SK-N-SH treated with all-trans-retinoic acid at 6 μM for 48 hours (cell line): ENCODE results near the gene NAA60.

Experiments used
- ATAC-seq: fragments of 200-7000 bp; cut with Tn5 transposase; 3 replicates; pipeline ENCODE4 v1.9.1; 2020; ENCODE audit warnings: mild to moderate bottlenecking, moderate library complexity
- ARNTL ChIP-seq: fragments of 450-650 bp; formaldehyde crosslinking; IDR thresholded peaks from 2 replicates; pipeline ENCODE4 v1.5.0; 2020; ENCODE audit warnings: low read depth, mild to moderate bottlenecking, moderate library complexity, borderline replicate concordance
- BACH2 ChIP-seq: fragments of 250-450 bp; sonication (Bioruptor Pico); IDR thresholded peaks from 2 replicates; pipeline ENCODE4 v1.9.0; 2021; ENCODE audit warnings: mild to moderate bottlenecking, borderline replicate concordance
- CREB5 ChIP-seq: fragments of 250-450 bp; sonication (Bioruptor Pico); IDR thresholded peaks from 2 replicates; pipeline ENCODE4 v1.5.1; 2020; ENCODE audit warnings: low read depth, mild to moderate bottlenecking, moderate library complexity
- CSDC2 ChIP-seq: fragments of 250-450 bp; sonication (Bioruptor Pico); IDR thresholded peaks from 2 replicates; pipeline ENCODE4 v1.5.0; 2020; ENCODE audit warnings: mild to moderate bottlenecking, moderate library complexity
- CSRNP3 ChIP-seq: fragments of 250-450 bp; sonication (Bioruptor Pico); IDR thresholded peaks from 2 replicates; pipeline ENCODE4 v1.5.1; 2021; ENCODE audit warnings: mild to moderate bottlenecking, moderate library complexity
- ESRRG ChIP-seq: fragments of 250-450 bp; sonication (Bioruptor Pico); IDR thresholded peaks from 2 replicates; pipeline ENCODE4 v1.6.1; 2021; ENCODE audit warnings: mild to moderate bottlenecking
- ISL1 ChIP-seq: fragments of 250-450 bp; sonication (Bioruptor Pico); IDR thresholded peaks from 2 replicates; pipeline ENCODE4 v2.1.2; 2022; ENCODE audit warnings: mild to moderate bottlenecking, moderate library complexity
- OSR1 ChIP-seq: fragments of 250-450 bp; sonication (Bioruptor Pico); IDR thresholded peaks from 2 replicates; pipeline ENCODE4 v1.8.0; 2022; ENCODE audit warnings: moderate library complexity, mild to moderate bottlenecking, inconsistent platforms
- POU6F1 ChIP-seq: fragments of 250-450 bp; sonication (Bioruptor Pico); IDR thresholded peaks from 2 replicates; pipeline ENCODE4 v1.8.0; 2021; ENCODE audit warnings: low read depth, mild to moderate bottlenecking, moderate library complexity, borderline replicate concordance
- PPARA ChIP-seq: fragments of 250-450 bp; sonication (Bioruptor Pico); IDR thresholded peaks from 2 replicates; pipeline ENCODE4 v1.5.0; 2020; ENCODE audit warnings: mild to moderate bottlenecking, borderline replicate concordance
- RARB ChIP-seq: fragments of 250-450 bp; sonication (Bioruptor Pico); IDR thresholded peaks from 2 replicates; pipeline ENCODE4 v1.8.0; 2021; ENCODE audit warnings: mild to moderate bottlenecking, moderate library complexity
- SNAI2 ChIP-seq: fragments of 250-450 bp; sonication (Bioruptor Pico); IDR thresholded peaks from 2 replicates; pipeline ENCODE4 v1.5.0; 2020; ENCODE audit warnings: mild to moderate bottlenecking, moderate library complexity
- TCF4 ChIP-seq: fragments of 250-450 bp; sonication (Bioruptor Pico); IDR thresholded peaks from 2 replicates; pipeline ENCODE4 v1.8.0; 2021; ENCODE audit warnings: mild to moderate bottlenecking, moderate library complexity, borderline replicate concordance
- TOX ChIP-seq: fragments of 250-450 bp; sonication (Bioruptor Pico); IDR thresholded peaks from 2 replicates; pipeline ENCODE4 v1.8.0; 2021; ENCODE audit warnings: mild to moderate bottlenecking, moderate library complexity, borderline replicate concordance
- ZC3H10 ChIP-seq: fragments of 250-450 bp; sonication (Bioruptor Pico); IDR thresholded peaks from 2 replicates; pipeline ENCODE4 v1.5.1; 2021; ENCODE audit warnings: mild to moderate bottlenecking, moderate library complexity
- ZFP3 ChIP-seq: fragments of 250-450 bp; sonication (Bioruptor Pico); IDR thresholded peaks from 2 replicates; pipeline ENCODE4 v1.5.0; 2020; ENCODE audit warnings: mild to moderate bottlenecking, moderate library complexity
- ZFP30 ChIP-seq: fragments of 450-650 bp; formaldehyde crosslinking; IDR thresholded peaks from 2 replicates; pipeline ENCODE4 v1.5.0; 2022; ENCODE audit warnings: mild to moderate bottlenecking, moderate library complexity
- ZNF565 ChIP-seq: fragments of 450-650 bp; formaldehyde crosslinking; conservative IDR thresholded peaks from 2 replicates; pipeline ENCODE4 v1.5.0; 2020; ENCODE audit warnings: low read depth, mild to moderate bottlenecking, moderate library complexity
- ZNF70 ChIP-seq: fragments of 450-650 bp; formaldehyde crosslinking; IDR thresholded peaks from 2 replicates; pipeline ENCODE4 v1.5.0; 2020; ENCODE audit warnings: mild to moderate bottlenecking, moderate library complexity
- ZNF8 ChIP-seq: fragments of 450-650 bp; formaldehyde crosslinking; IDR thresholded peaks from 2 replicates; pipeline ENCODE4 v1.5.0; 2020; ENCODE audit warnings: mild to moderate bottlenecking, moderate library complexity

NAA60 gene

GRCh38 chr16:3465301-3465700 is 21.8 kb downstream of the NAA60 start (continued):
- TF ChIP-seq ZNF70: no peak
- no peak for TF ChIP-seq CSDC2 (CRISPR knock-in tag)
- no peak for TF ChIP-seq ISL1
- no peak for TF ChIP-seq ZFP3 (CRISPR knock-in tag)

GRCh38 chr16:3465911-3466584 is 22.6 kb downstream of the NAA60 start:
- TF ChIP-seq RARB: no peak
- no peak for TF ChIP-seq ZC3H10 (CRISPR knock-in tag)
- no peak for TF ChIP-seq ZNF8 (CRISPR knock-in tag)
- no peak for TF ChIP-seq SNAI2 (CRISPR knock-in tag)
- no peak for TF ChIP-seq CREB5 (CRISPR knock-in tag)
- TF ChIP-seq CSRNP3 (CRISPR knock-in tag): no peak
- no peak for TF ChIP-seq ZFP30
- no peak for TF ChIP-seq OSR1 (CRISPR knock-in tag)
- no peak for TF ChIP-seq ESRRG (CRISPR knock-in tag)
- TF ChIP-seq TCF4 (CRISPR knock-in tag): no peak
- no peak for TF ChIP-seq ZNF565 (CRISPR knock-in tag)
- TF ChIP-seq ISL1: no peak
- TF ChIP-seq, all 23 proteins: peak for 0
- ATAC-seq: no peak

- no peak for ATAC-seq
- TF ChIP-seq ZNF70: no peak
- no peak for TF ChIP-seq CREB5 (CRISPR knock-in tag)
- TF ChIP-seq ZFP30: no peak
- TF ChIP-seq ZC3H10 (CRISPR knock-in tag): no peak
Observed at GRCh38 chr16:3467182-3467581, 23.7 kb downstream of the NAA60 start.

- peak; percentile 37 for ATAC-seq
- TF ChIP-seq BACH2 (CRISPR knock-in tag): no peak
- TF ChIP-seq CREB5 (CRISPR knock-in tag): no peak
- TF ChIP-seq CSDC2 (CRISPR knock-in tag): no peak
- no peak for TF ChIP-seq ZNF8 (CRISPR knock-in tag)
- no peak for TF ChIP-seq TOX
- no peak for TF ChIP-seq ZFP3 (CRISPR knock-in tag)
- no peak for TF ChIP-seq RARB
Observed at GRCh38 chr16:3467921-3468320, 24.4 kb downstream of the NAA60 start.

GRCh38 chr16:3468501-3468900 is 25.0 kb downstream of the NAA60 start:
- TF ChIP-seq TCF4 (CRISPR knock-in tag): no peak
- no peak for TF ChIP-seq POU6F1 (CRISPR knock-in tag)
- no peak for TF ChIP-seq ZNF565 (CRISPR knock-in tag)
- no peak for TF ChIP-seq ZFP30
- no peak for TF ChIP-seq ZC3H10 (CRISPR knock-in tag)
- no peak for TF ChIP-seq ESRRG (CRISPR knock-in tag)
- TF ChIP-seq ZNF70: no peak
- TF ChIP-seq ZNF8 (CRISPR knock-in tag): no peak
- no peak for TF ChIP-seq PPARA
- TF ChIP-seq ARNTL (CRISPR knock-in tag): no peak
- ATAC-seq: no peak
